Activated CD4-positive, CD25-positive, alpha-beta regulatory T cell treated with anti-CD3 and anti-CD28 coated beads, Interleukin-2, amount 50 U/mL, for 16 hours (primary cell): Measurements from ENCODE around the gene FLG.
"Not testable (repeated sequence)": the region's sequence is repeated elsewhere in the genome, so short reads cannot be mapped to it uniquely, and the experiment has no call there.

ENCODE experiments used
- DNase-seq: peaks from one replicate; pipeline ENCODE4 v3.0.0-alpha.2; 2020; ENCODE audit warnings: low read depth, low spot score

FLG gene

DNA sequence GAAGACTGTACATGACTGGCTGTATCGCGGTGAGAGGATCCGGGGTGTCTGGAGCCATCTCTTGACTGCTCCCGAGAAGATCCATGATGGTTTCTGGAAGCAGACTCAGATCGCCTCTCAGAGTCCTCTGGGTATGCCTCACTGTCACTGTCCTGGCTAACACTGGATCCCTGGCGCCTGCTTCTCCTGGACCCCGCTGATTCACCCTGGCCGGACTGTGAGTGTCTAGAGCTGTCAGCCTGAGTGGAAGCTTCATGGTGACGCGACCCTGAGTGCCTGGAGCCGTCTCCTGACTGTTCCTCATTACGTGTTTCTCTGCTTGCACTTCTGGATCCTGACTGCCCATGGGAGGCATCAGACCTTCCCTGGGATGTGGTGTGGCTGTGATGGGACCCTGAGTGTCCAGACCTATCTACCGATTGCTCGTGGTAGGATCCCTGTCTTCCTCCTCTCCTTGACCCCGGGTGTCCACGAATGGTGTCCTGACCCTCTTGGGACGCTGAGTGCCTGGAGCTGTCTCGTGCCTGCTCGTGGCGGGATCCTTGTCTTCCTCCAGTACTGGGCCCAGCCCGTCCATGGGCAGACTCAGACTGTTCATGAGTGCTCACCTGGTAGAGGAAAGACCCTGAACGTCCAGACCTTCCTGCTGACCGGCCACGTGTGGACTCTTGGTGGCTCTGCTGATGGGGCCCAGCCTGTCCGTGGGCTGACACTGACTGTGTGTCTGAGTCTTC, 21.7 kb downstream of the FLG start:
- not testable (repeated sequence) for DNase-seq

DNA sequence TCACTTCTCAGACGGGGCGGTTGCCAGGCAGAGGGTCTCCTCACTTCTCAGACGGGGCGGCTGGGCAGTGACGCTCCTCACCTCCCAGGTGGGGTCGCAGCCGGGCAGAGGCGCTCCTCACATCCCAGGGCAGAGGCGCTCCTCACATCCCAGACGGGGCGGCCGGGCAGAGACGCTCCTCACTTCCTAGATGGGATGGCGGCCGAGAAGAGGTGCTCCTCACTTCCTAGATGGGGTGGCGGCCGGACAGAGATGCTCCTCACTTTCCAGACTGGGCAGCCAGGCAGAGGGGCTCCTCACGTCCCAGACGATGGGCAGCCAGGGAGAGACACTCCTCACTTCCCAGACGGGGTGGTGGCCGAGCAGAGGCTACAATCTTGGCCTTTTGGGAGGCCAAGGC, 68.6 kb downstream of the FLG start:
- not testable (repeated sequence) for DNase-seq
